Small intestine (tissue), 7 donors: ENCODE measurements around the gene PEMT. TPM values are rescaled to one million over a fixed set of nuclear protein-coding genes. Genes with fewer than 3 reads are reported as not detected.
"Not testable (repeated sequence)": the region's sequence is repeated elsewhere in the genome, so short reads cannot be mapped to it uniquely, and the experiment has no call there.

Source experiments
- DNase-seq, 2 donors: peaks; one replicate each; pipeline versions ENCODE4 v3.0.0 to v3.0.0-alpha.2; 2013
- FAIRE-seq: peaks from 2 replicates; lab custom pipeline; 2012; peaks lifted over from hg19 to GRCh38; lab: Jason Lieb, UNC
- H3K27ac ChIP-seq, 3 donors: one replicate each; pipeline ENCODE4 v1.5.1; 2013; ENCODE audit warnings: low read length in 2 of 3, mild to moderate bottlenecking in 2 of 3, control low read depth in 1 of 3, inconsistent platforms in 1 of 3, low read depth in 1 of 3, moderate library complexity in 1 of 3
- H3K27me3 ChIP-seq, 3 donors: one replicate each; pipeline ENCODE4 v1.6.1; 2013; ENCODE audit warnings: low read length in 3 of 3, inconsistent platforms in 1 of 3; ENCODE audit not compliant: control insufficient read depth in 3 of 3, insufficient read depth in 3 of 3
- H3K36me3 ChIP-seq, 3 donors: one replicate each; pipeline ENCODE4 v1.6.1; 2013; ENCODE audit warnings: low read length in 3 of 3, inconsistent platforms in 1 of 3, low read depth in 1 of 3, mild to moderate bottlenecking in 1 of 3, moderate library complexity in 1 of 3; ENCODE audit not compliant: control insufficient read depth in 3 of 3, insufficient read depth in 2 of 3
- H3K4me1 ChIP-seq, 3 donors: one replicate each; pipeline ENCODE4 v1.6.1; 2013; ENCODE audit warnings: low read length in 2 of 3, inconsistent platforms in 1 of 3, low read depth in 1 of 3, mild to moderate bottlenecking in 1 of 3, moderate library complexity in 1 of 3; ENCODE audit not compliant: control insufficient read depth in 3 of 3, insufficient read depth in 2 of 3
- H3K4me3 ChIP-seq, 3 donors: one replicate each; pipeline ENCODE4 v1.5.1; 2013; ENCODE audit warnings: low read length in 3 of 3, control low read depth in 1 of 3, inconsistent platforms in 1 of 3, low read depth in 1 of 3, mild to moderate bottlenecking in 1 of 3, moderate library complexity in 1 of 3
- H3K9me3 ChIP-seq, 2 donors: one replicate each; pipeline ENCODE4 v1.6.1; 2013; ENCODE audit warnings: low read depth in 1 of 2, low read length in 1 of 2; ENCODE audit not compliant: control insufficient read depth in 2 of 2, insufficient read depth in 1 of 2
- WGBS, 3 donors: extraction: QIAGEN DNeasy Blood & Tissue Kit; methylation state at CpG; one replicate each; pipeline ENCODE4 v1.1.7; 2013; 5-methylcytosine and 5-hydroxymethylcytosine counted together
- polyA plus RNA-seq, 4 donors: library from polyadenylated mRNA; stranded (reverse) in 3 of 4; unstranded in 1 of 4; fragments of 200-250 nt in 3 of 4; fragments of 120-200 nt in 1 of 4; gene quantifications; one replicate each; pipeline versions ENCODE4 v1.2.1 to v1.2.3, GENCODE V29; 2013
- donor health status: healthy with polysubstance abuse.
- donor health status: control.
- donor health status: control.
- donor health status: Bipolar disorder and iron deficiency.
- donor health status: healthy.

The PEMT gene
- polyA plus RNA-seq, 4 donors, result 23.0 to 42.0 (median 32.8) TPM

GRCh38 chr17:17467016-17467415, 124.5 kb downstream of the PEMT start:
- Histone ChIP-seq H3K4me3 (no peak overlapping the region), H3K36me3 (no peaks in the 10 kb centered on the region), H3K4me1 (peaks cover 0 to 13% (median 0%) of the 10 kb centered on the region in 3 donors), H3K27me3 (peaks cover 0 to 9% (median 0%) of the 10 kb centered on the region in 3 donors), H3K9me3 (no peaks in the 10 kb centered on the region), H3K27ac (no peak overlapping the region)
- 73 to 84% (median 74%) methylated on average over 5 of the region's 5 CpGs for WGBS, 3 donors
- FAIRE-seq (no peak), DNase-seq (no peak)

- DNase-seq (no peak), FAIRE-seq (no peak)
- WGBS, 3 donors, result 57 to 78% (median 73%) methylated on average over 5 of the region's 5 CpGs
- Histone ChIP-seq H3K4me3 (no peak overlapping the region), H3K27ac (no peak overlapping the region), H3K36me3 (no peaks in the 10 kb centered on the region), H3K9me3 (no peaks in the 10 kb centered on the region), H3K27me3 (peaks cover 0 to 9% (median 0%) of the 10 kb centered on the region in 3 donors), H3K4me1 (peaks cover 0 to 16% (median 0%) of the 10 kb centered on the region in 3 donors)
These were observed 125.0 kb downstream of the PEMT start for GRCh38 chr17:17466511-17466910.

GRCh38 chr17:17465878-17466277, 125.6 kb downstream of the PEMT start:
- WGBS, 3 donors, result 29 to 53% (median 52%) methylated on average over 1 of the region's 1 CpG
- H3K36me3 ChIP-seq, H3K9me3 ChIP-seq, H3K4me3 ChIP-seq, H3K27ac ChIP-seq, FAIRE-seq, H3K27me3 ChIP-seq, DNase-seq: not testable (repeated sequence)
- H3K4me1 ChIP-seq, result peaks cover 0 to 16% (median 0%) of the 10 kb centered on the region in 3 donors

GRCh38 chr17:17463821-17464220, 127.7 kb downstream of the PEMT start:
- H3K27me3 ChIP-seq, result no peaks in the 10 kb centered on the region
- H3K36me3 ChIP-seq, result no peaks in the 10 kb centered on the region
- H3K4me3 ChIP-seq, result no peak overlapping the region
- DNase-seq (no peak), FAIRE-seq (no peak)
- WGBS, 3 donors, result 78 to 91% (median 91%) methylated on average over 6 of the region's 6 CpGs
- H3K27ac ChIP-seq, result no peak overlapping the region
- peaks cover 0 to 16% (median 0%) of the 10 kb centered on the region in 3 donors for H3K4me1 ChIP-seq
- no peaks in the 10 kb centered on the region for H3K9me3 ChIP-seq

GRCh38 chr17:17462048-17462824, 129.3 kb downstream of the PEMT start:
- Histone ChIP-seq H3K9me3 (no peaks in the 10 kb centered on the region), H3K36me3 (no peaks in the 10 kb centered on the region), H3K27ac (peak overlapping the region in 1 of 3 donors; percentile 76), H3K4me1 (peaks cover 0 to 11% (median 0%) of the 10 kb centered on the region in 3 donors), H3K4me3 (no peak overlapping the region), H3K27me3 (no peaks in the 10 kb centered on the region)
- WGBS, 3 donors, result 27 to 59% (median 46%) methylated on average over 15 of the region's 15 CpGs
- FAIRE-seq (no peak), DNase-seq (peak; percentile 46 to 80)

- peaks cover 0 to 9% (median 0%) of the 10 kb centered on the region in 3 donors for H3K4me1 ChIP-seq
- no peak for DNase-seq
- no peak for FAIRE-seq
- H3K9me3 ChIP-seq, result no peaks in the 10 kb centered on the region
- WGBS, 3 donors, result 94 to 100% (median 99%) methylated on average over 4 of the region's 4 CpGs
- H3K27ac ChIP-seq, result no peak overlapping the region
- H3K4me3 ChIP-seq, result no peak overlapping the region
- no peaks in the 10 kb centered on the region for H3K36me3 ChIP-seq
- H3K27me3 ChIP-seq, result no peaks in the 10 kb centered on the region
These were observed 131.5 kb downstream of the PEMT start for GRCh38 chr17:17460038-17460437.

GRCh38 chr17:17457680-17458079, 133.8 kb downstream of the PEMT start:
- H3K27ac ChIP-seq, result no peak overlapping the region
- peaks cover 0 to 9% (median 0%) of the 10 kb centered on the region in 3 donors for H3K4me1 ChIP-seq
- FAIRE-seq (no peak), DNase-seq (peak in 1 of 2 donors; percentile 16)
- H3K9me3 ChIP-seq, result no peaks in the 10 kb centered on the region
- no peaks in the 10 kb centered on the region for H3K27me3 ChIP-seq
- H3K36me3 ChIP-seq, result no peaks in the 10 kb centered on the region
- H3K4me3 ChIP-seq, result no peak overlapping the region
- WGBS, 3 donors, result 53 to 73% (median 72%) methylated on average over 2 of the region's 2 CpGs

- no peak for DNase-seq
- Histone ChIP-seq H3K4me3 (no peak overlapping the region), H3K36me3 (no peaks in the 10 kb centered on the region), H3K4me1 (no peaks in the 10 kb centered on the region), H3K9me3 (no peaks in the 10 kb centered on the region), H3K27me3 (no peaks in the 10 kb centered on the region), H3K27ac (no peak overlapping the region)
- WGBS, 3 donors, result 88 to 90% (median 88%) methylated on average over 19 of the region's 19 CpGs
- FAIRE-seq, result no peak
These were observed 135.3 kb downstream of the PEMT start for GRCh38 chr17:17456251-17456650.
